GM19395 (cell line): Measurements from ENCODE around the gene RIC8B.

Experiments
- ATAC-seq: cut with Tn5 transposase; IDR thresholded peaks from one replicate; pipeline ENCODE4 v1.9.1; 2021; ENCODE audit warnings: mild to moderate bottlenecking, moderate library complexity; ENCODE audit not compliant: unreplicated experiment

Gene RIC8B

DNA sequence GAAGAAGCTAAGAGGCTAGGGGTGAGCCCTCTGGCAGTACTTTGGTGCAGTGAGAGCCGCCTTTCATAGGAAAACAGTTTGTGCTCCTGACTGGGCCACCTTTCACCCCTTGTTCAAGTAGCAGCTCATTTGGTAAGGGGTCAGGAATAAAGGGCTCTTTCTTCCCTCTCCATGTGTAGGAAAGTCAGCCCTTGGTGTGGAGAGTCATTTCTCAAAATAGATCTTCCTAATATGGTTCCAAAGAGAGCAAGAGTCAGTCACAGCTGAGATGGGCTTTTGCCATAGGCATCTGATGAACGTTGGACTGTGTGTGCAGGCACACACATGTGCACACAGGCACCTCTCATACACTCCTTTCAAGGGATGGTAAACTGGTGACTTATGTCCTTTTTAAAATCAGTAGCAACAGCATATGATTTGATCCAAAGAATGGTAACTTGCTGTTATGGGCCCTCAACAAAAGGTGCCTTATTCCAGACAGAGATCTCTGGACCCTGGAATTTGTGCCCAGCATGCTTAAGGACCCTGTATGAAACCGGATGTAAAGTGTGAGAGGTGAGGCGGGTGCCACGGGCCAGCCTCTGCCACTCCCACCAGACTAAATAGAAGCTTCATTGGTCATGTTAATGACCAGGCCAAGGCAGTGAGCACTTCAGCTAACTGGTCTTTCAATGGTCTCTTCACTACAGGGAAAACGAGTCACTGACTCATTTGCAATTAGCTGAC is 16.7 kb upstream of the RIC8B start:
- no peak for ATAC-seq

DNA sequence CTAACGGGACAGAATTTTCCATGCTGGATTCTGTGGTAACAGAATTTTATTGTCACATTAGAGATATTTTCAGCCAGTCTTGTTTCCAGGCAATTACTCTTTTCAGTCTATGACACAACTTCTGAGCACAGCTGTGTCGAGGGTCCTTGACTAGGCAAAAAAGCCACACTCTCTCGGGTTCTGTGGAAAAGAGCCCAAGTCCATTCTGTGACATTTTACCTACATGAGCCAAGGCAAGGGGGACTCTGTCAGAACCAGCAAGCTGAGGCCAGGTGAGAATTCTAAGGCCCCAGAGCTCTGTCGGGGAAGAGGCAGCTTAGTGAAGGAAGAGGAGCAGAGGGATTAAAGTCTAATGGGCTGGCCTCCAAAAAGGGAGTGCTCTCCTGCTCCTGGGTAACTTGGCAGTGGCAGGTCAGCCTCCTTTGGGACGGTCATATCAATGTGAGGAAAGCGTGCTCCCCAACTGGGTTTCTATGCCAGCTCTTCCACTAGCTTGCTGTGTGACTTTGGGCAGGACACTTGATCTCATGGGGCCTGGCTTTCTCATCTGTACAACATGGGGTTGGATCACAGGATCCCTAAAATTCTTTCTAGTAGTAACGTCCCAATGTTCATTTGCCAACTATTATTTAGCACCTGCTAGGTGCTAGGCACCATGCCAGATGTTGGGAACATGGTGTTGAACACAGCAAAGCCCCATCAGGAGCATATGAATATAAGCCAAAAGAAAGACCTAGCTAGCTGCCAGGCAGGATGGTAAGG is 16.0 kb upstream of the RIC8B start:
- no peak for ATAC-seq

DNA sequence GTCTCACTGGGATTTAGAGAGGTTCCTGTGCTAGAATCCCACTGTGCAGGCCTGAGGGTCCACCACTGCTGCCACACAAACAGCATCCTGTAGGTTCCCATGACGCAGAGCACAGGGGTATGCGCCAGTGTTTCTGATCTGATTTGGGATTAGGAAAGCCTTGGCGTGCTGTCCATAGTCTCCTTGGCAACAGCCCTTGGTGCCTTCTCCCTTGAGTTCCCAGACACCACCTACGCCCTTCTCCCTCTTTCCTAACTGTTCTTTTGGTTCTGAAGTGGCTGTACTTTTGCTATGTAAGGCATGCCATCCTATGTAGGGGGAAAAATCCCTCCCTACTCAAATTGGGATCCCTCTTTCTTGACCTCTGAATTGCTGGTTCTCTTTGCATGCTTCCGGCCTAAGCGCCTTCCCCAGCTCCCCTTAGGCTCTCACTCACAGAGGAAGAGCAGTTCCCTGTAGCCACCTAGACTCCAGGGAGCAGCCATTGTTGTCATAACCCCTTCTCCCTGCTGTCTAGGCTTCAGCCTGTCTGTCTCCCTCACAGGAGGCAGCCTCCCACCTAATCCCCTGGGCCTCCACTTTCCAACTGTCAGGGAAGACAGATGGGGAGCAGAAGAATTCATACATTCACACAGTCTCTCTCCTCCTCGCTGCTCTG is 14.8 kb upstream of the RIC8B start:
- ATAC-seq: peak; percentile 50

DNA sequence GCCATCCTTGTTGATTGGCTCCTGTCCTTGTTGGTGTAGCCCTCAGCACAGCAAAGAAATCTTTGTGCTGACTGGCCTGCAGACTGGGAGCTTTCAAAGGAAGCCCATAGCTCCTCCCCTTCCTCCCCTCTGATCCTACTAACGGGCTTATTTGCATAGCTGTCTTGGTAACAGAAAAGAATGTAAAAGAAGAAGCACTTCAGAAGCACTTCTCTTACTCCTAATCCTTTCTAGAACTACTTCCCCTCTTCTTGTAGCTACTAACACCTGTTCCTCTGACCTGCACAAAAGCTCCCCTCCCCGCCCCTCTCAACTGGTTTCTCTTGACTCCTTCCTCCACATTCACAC is 14.3 kb upstream of the RIC8B start:
- ATAC-seq: peak; percentile 98

DNA sequence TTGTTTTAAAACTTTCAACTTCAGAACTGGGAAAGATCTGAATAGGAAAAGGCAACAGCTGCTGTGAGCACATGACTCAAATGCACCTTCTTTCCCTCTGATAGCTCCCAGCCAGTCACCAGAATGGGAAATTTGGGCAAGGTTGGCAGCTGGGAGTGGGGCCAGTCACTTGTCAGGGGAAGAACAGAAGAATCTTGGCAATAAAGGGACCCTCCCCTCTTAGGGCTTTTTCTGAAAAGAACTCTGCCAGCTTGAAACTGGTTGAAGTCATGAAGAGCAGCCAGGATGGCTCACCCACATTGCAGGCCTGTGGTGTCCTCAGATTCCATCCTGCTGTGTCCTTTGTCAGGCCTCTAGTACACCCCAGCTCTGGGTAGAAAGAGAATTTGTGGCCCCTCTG is 10.3 kb upstream of the RIC8B start:
- no peak for ATAC-seq

DNA sequence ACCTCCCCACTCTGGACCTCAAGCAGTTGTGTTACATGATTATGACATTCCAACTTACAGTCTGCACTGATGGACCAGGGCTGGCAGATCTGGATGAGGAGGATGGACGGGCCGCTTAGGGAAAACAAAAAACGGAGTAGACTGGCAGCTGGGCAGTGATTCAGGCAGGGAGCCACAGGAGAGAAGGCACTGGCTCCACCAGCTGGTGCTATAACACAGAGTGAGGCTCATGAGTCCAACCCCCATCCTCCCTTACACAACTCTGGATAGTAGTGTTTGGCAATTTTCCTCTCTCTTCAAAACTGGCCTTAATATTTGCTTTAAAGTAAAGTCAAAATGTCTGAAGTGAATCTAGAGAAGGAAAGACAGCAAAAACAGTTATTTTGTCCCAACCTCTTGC is 9.7 kb upstream of the RIC8B start:
- no peak for ATAC-seq

DNA sequence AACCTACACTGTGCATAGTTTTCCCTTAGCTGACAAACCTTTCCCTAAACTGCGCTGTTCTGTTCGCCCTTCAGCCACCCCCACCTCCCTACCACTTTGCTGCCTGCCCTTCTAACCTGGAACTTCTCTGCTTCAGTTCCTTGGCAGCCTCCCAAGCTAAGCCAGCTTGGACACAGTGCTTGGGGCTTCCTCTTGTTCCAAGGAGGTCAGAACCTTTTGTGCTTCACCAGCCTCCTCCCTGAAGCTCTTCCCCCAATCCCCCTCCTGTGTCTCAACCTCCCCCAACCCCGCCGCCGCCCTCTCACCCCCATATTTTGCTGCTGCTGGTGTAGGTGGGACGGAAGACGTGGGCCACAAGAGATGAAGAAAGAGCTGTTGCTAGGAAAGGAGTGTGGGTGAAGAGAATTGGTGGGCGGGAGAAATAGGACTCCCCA is 8.1 kb upstream of the RIC8B start:
- ATAC-seq: no peak

DNA sequence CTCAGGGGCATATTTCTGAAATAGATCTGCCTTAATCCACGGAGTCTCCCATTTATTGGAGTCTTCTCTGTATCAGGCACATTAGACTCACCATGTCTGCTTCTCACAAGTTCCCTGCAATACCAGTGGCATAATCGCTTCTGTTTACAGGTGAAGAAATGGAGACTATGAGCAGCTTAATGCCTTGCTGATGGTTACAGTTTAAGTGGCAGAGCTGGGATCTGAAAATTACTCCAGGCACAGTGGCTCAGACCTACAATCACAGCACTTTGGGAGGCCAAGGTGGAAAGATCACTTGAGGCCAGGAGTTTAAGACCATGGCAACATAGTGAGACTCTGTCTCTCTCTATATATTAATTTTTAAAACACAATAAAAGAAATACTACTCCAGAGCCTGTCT is 7.3 kb upstream of the RIC8B start:
- ATAC-seq: no peak

DNA sequence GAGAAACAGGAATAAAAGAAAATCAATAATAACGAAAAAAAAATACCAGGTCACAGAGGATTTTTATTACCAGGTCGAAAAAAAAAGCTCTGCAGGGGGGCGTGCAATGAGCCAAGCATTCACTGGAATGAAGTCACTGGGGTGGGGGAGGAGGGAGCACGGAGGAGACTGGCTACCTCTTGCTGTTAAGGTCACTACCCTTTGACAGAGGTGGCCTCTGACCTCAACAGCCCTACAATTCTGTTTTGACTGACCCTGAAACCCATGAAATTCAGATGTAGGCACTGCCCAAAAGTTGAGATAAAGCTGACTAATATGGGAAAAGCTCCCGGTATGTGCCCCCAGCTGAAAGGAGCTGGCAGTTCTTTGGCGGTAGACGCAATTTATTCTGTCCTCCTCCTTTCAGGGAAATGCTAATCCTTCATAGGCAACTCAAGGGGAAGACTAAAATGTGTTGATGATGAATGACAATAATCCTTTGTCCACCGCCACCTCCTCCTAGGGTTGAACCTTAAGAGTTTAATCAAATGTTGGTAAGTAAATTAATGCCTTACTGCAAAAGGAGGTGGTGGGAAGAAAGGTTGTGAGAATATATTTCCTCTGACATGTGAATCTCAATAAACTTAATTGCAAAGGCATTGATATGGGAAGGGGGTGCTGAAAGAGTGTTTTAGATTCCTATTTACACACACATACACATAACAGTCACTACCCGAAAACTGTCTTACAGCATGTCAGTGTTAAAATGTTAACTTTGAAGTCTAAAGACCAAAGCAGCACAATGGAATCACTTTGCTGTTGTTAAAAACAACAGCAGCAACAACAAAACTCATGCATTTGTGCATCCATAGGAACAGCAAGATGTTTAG is 6.3 kb upstream of the RIC8B start:
- no peak for ATAC-seq

DNA sequence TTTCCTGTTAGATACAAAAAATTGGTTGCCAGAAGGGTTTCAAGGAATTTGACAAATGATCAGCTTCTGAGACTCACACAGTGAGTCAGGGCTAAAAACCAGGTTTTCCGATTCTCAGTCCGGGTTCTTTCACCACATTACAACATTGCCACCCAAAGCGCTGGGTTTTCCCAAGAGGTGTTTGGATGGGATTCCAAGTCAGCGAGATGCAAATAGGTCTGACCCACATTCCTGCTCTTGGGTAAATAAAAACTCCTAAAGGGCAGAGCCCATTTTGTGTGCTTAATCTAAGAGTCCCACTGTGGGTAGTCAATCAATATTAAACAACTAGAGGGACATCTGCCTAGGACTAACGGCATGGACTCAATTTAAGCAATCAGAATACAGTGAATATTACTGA is 5.4 kb upstream of the RIC8B start:
- ATAC-seq: no peak

DNA sequence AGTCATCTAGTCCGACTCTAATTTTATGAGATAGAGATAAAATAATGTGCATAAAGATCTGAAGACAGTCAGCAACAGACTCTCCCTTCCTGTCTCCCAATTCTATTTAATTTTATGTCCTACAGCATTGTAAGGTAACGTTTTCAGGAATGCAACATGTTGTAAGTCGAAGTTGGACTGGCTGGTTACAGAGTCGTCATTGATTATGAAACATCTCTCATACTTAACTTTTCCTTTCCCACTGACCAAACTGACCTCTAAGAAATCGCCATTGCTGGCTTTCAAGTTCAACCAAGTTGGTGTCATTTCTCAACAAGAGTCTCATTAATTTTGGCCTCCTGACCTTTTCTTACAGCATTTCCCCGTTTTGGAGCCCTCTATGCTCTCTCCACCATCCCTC is 4.9 kb upstream of the RIC8B start:
- no peak for ATAC-seq

DNA sequence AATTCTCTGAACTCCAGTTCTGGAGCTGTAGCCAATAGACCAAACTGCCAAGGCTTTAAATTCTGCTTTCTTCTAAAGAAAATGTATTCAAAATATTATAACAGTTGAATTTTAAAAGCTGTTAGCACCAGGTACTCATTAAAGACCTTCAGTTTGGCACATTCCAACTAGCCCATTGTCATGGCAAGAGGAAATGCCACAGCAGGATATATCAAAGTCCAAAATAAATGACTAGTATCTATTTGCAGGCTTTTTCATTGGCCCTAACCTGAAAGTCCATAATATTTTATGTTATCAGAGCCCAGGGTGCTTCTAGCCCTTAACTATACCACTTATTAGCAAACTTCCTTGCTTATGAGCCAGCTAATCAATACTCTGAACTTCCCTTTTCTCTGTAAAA is 3.1 kb upstream of the RIC8B start:
- no peak for ATAC-seq

DNA sequence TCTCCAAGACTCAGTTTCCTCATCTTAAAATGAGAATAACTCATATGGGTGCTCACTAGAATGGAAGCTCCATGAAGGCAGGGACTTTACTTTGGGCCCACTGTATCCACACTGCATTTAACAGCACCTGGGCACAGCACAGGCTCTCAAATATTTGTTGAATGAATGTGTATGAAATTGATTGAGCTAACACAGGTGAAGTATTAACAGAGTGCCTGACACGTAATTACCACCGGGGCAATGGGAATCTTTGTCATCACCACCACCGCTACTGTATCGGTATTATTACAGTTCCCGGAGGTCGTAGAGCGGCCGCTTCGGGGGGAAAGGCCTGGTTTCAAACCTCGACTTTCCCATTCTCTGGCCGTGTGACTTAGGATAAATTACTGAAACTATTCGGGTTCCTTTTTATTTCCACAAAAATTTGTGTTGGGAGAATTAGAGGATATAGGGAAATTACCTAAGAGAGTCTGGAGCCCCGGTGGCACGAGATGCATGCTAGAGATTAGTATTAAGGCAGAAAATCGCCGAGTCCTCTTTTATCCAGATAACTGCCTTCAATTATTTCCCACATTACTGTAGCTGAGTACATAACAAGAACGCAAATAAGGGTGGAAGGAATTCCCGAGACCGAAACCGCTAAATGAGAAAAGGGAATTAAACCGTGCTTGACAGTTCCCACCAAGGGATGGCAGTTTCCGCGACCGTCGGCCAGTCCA is 1.0 kb upstream of the RIC8B start:
- ATAC-seq: peak; percentile 3

DNA sequence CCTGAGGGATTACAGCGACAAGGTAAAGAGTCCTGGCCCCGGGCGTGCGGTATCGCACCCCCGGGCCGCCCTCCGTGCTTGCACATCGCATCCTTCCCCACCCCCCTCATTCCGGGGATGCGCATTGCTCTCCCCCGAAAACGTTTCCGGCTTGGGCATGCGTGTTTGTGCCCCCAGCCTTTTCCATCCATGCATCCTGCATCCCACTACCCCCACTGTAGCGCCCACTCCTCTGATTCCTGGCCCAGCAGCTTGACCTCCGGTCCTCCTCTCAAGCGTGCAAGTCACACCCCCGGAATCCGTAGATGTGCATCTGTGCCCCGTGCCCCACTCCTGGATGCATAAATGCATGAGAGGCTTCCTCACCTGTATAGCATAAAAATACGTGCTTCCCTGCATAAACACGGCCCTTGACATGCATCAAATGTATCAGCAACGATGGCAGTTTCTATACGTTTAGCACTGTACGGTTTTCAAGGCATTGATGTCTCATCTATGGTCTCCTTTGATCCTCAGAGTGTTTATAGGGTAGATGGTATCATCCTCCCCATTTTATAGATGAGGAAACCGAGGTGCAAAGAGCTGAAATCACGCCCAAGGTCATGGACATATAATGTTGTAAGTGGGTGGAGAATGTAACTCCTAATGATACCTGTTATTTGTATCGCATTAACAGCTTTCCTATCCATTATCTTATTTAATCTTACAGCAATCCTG is 484 bp downstream of the RIC8B start:
- peak; percentile 6 for ATAC-seq

DNA sequence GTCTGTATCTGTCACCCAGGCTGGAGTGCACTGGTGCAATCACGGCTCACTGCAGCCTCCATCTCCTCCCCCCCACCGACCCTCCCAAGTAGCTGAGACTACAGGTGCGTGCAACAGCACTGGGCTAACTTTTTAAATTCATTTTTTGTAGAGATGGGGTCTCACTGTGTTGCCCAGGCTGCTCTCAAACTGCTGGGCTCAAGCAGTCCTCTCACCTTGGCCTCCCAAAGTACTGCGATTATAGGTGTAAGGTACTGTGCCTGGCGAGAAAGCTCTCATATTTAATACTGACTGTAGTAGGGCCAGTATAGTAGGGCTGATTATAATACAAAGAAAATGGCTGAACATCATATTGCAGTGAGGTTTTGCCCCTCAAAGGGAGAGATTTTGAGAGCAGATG is 2.4 kb downstream of the RIC8B start:
- ATAC-seq: no peak

DNA sequence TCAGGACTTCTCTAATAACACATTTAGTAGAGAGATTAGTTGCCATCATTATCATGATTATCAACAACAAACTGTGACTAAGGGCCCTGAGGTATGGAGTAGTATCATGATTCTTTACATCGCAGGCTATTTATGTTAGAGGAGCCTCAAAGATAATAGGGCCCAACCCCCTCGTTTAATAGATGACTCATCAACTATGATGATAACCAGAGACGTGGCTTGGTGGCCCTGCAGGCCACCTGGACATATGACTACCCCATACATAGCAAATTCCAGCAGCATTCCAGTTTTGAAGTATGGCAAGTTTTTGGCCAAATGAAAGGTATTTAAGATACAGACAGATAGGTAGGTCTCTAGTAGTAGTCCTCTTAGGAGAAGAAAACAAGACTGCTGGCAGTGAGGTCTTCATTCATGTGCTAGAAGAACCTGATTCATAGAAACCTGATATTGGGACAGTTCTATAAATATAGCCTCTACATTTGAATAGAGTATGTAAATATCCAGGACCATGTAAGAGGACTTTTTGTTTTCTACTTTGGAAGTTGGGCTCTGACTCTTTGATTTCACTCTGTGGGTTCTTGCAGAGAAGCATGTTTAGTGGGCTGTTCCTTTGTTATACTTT is 5.6 kb downstream of the RIC8B start:
- no peak for ATAC-seq

DNA sequence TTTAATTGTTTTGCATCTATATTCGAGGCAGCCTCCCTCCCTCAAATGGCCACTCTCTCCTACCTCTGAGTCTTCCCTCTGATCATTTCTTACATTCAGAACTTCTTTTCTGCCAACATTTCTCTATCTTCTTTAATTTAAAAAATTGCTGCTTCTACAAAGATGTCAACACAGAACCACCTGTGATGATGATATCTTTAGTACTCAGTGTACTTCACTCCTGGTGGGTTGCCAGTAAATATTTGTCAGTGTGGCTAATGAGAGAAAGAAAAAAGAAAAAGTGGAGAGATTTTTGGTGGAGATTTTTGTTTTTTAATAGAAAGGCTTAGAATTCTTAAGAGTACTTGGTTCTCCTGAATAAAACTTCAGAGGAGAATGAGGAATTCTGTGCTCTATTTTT is 8.1 kb downstream of the RIC8B start:
- no peak for ATAC-seq

DNA sequence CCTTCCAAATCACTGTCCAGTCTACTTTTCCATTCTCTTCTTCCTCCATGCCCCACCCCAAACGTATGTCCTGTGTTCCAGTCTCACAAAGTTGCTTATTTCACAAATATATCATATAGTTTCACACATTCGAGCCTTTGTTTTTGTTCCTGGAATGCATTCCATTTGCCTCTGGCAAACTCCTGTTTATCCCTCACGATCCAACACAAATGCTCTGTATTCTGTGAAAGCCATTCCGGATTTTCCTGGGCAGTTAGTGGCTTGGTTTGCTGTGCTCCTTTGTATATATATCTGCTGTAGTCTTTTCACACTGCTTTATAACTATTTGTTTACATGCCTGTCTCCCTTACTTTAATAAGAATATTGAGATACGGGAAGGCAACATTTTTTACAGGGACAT is 9.0 kb downstream of the RIC8B start:
- no peak for ATAC-seq

DNA sequence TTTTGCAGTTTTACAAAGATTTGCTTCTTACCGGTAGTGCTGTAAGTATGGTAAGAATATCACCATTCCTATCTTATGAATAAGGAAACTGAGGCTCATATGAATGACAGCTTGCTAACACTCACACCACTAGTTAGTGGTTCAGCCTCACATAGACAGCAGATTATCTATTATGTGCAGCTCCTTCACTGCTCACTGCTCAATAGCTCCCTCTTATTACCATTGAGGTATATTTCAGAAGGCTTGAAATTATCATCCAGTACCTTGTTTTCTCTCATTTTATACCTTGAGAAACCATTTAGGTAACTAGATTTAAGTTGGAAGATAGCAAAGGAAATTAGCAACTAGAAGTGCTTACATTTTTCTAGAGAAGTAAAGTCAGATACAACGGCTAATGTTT is 15.5 kb downstream of the RIC8B start:
- no peak for ATAC-seq

DNA sequence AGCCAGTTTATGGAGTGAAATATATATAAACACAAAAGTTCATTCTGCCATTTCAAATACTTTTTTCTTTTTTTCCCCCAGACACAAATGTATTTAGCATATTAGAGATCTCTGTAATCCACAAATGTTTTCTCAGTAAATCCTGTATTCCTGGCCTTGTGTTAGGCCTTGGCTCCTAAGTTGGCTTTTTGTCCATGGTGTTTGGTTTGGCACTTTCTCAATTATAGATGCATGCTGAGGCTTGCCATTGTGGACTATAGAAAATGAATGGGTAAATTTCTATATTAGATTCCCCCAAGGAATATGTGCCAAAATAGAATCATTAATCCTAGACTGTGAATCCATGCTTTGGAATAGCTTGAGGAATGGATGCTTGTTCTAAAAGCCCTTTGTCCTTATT is 17.0 kb downstream of the RIC8B start:
- no peak for ATAC-seq
